COLO668 (cell line): Measurements from ENCODE around the gene SOX15.

Experiments used
- DNase-seq: peaks from one replicate; lab custom pipeline; 2025; ENCODE audit not compliant: unreplicated experiment; lab: John Stamatoyannopoulos, UW

SOX15 gene

DNA sequence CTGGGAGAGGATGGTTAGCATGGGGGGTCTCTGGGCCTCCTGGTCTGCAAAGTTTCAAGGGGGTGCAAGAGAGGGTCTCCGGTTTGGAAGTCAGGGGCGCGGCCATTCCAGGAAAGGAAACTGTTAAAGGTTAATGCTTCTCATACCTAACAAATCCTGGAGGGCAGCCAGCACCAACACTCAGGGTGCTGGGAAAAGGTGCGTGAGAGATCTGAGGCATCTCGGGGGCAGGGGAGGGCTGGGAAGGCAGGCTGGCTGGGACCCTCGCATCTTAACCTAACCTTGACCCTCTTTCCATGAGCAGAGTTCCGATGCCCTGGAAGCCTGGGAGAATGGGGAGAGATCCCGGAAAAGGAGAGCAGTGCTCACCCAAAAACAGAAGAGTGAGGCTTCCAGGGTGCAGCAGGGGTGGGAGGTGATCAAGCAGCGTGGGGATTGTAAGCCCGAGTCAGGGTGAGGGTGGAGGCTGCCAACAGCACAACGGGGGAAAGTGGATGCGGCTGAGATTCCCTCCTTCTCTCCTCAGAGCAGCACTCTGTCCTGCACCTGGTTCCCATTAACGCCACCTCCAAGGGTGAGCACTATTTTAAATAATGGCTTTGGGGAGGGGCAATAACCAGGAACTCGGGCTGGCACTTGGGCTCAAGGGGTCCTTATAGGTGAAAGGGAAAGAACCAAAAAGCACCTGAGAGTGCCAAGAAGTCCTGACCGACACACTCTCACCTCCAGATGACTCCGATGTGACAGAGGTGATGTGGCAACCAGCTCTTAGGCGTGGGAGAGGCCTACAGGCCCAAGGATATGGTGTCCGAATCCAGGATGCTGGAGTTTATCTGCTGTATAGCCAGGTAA, 30.3 kb downstream of the SOX15 start:
- DNase-seq, result peak; percentile 15

DNA sequence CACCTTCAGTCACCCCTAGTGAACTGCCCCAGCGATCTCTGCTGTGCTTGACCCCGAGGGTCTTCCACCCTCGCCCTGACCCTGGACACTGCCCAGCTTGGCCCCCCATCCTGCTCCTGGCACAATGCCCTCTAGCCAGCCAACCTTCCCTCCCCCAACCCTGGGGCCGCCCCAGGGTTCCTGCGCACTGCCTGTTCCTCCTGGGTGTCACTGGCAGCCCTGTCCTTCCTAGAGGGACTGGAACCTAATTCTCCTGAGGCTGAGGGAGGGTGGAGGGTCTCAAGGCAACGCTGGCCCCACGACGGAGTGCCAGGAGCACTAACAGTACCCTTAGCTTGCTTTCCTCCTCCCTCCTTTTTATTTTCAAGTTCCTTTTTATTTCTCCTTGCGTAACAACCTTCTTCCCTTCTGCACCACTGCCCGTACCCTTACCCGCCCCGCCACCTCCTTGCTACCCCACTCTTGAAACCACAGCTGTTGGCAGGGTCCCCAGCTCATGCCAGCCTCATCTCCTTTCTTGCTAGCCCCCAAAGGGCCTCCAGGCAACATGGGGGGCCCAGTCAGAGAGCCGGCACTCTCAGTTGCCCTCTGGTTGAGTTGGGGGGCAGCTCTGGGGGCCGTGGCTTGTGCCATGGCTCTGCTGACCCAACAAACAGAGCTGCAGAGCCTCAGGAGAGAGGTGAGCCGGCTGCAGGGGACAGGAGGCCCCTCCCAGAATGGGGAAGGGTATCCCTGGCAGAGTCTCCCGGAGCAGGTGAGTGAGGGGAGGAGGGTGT, 31.2 kb downstream of the SOX15 start, which contains the start of gene TNFSF13:
TSS of gene TNFSF13 (plus strand) at position 207 of the 776 bp plus-strand sequence. CDS start at position 497, 290 bp downstream.
- peak; percentile 45 for DNase-seq

DNA sequence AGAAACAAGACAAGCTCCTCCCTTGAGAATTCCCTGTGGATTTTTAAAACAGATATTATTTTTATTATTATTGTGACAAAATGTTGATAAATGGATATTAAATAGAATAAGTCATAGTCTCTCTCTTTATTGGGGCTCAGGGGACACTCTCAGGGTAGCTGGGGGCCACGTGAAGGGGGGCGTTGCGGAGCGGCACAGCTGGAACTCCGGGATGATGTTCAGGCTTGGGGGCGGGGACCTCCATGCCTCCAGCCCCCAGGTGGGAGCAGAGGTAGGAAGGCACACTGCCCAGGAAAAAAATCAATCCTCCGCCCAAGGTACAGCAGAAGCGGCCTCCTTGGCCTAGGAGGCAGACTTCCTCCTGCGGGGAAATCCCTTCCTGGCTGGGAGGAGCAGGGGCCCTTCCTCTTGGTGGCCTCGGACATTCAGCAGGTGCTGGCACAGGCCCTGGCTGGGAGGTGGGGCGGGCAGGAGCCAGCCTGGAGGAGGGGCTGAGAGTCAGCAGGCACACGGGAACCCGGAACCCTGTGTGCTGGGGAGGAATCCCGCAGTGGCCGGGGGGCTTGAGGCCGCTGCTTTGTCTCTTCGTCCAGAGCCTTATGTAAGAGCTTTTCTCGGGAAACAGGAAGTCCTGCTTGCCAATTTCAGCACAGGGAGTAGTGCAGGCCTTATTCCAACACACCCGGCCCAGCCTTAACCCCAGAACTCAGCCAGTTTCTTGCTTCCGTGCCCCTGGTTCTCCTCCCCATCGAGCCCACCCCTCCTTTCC, 31.9 kb downstream of the SOX15 start:
- DNase-seq, result peak; percentile 80

DNA sequence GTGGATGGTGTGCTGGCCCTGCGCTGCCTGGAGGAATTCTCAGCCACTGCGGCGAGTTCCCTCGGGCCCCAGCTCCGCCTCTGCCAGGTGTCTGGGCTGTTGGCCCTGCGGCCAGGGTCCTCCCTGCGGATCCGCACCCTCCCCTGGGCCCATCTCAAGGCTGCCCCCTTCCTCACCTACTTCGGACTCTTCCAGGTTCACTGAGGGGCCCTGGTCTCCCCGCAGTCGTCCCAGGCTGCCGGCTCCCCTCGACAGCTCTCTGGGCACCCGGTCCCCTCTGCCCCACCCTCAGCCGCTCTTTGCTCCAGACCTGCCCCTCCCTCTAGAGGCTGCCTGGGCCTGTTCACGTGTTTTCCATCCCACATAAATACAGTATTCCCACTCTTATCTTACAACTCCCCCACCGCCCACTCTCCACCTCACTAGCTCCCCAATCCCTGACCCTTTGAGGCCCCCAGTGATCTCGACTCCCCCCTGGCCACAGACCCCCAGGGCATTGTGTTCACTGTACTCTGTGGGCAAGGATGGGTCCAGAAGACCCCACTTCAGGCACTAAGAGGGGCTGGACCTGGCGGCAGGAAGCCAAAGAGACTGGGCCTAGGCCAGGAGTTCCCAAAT, 32.6 kb downstream of the SOX15 start:
- no peak for DNase-seq

DNA sequence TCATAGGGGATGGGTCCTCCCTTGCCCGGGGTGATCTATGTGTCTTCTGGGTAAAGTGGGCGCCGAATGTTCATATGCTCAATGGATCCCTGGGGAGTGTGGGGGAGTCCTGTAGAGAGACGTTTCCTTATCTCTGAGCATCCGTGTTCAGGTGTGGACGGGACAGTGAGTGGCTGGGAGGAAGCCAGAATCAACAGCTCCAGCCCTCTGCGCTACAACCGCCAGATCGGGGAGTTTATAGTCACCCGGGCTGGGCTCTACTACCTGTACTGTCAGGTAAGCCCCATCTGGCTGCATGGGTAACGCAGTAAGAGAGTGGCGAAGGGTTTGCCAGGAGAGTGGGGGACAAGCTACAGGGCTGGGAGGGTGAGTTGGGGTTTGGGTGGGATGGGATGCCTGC, 33.3 kb downstream of the SOX15 start:
- DNase-seq, result no peak

DNA sequence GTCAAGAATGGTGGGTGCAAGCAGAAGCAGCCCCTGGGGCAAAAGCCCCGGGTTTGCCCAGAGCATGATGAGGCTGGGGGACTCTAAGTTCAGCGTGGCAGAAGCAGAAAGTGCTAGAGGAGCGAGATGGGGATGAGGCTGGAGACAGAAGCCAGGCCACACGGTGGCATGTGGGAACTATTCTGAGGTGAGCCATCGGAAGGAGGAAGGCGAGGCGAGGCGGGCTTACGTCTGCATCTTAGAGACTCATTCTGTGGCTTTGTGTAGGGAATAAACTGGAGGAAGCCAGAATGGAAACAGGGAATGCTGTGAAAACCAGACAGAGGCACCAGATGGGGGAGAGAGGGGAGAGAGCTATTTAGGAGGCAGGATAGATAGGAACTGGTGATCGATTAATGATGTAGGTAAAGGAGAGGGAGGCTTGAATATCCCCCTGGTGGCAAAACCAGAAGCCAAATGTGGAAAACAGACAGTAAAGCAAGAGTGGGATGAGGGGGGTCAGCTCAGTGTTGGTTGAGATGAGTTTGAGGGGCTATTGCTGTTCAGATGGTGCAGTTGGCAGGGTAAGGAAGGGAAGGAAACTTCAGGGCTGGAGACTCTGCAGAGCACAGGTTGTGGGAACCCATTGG, 34.5 kb downstream of the SOX15 start:
- no peak for DNase-seq

DNA sequence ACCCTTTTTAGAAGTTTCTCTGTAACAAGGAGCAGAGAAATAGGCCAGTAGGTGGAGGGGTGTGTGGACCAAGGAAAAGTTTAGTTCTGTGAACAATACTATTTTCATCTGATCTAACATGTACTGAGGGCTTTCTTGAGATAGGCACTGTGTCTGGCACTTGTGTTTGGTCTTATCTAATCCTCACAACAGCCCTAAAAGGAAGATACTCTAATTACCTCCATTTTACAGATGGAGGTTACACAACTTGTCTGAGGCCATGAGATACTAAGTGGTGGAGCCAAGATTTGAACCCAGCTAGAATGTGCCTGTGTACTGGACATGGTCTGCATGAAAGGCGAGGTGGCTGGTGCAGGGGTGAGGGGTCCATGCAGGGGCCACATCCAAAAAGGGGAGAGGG, 36.5 kb downstream of the SOX15 start:
- no peak for DNase-seq

DNA sequence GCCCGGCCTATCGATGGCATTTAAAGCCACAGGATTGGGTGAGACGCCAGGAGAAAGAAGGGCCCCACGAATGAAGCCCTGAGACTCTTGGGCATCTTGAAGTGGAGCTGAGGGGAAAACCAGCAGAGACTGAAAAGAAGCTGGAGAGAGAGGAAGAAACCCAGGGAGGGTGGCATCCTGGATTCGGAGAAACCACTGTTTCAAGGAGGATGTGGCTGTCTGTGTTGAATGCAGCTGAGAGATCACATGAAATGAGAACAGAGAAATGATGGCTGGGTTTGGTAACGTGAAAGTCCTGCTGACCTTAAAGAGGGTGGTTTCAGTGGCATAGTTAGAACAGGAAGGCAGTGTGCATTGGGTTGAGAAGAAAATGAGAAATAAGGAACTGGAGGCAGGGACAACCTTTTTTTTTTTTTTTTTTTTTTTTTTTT, 37.3 kb downstream of the SOX15 start:
- no peak for DNase-seq

DNA sequence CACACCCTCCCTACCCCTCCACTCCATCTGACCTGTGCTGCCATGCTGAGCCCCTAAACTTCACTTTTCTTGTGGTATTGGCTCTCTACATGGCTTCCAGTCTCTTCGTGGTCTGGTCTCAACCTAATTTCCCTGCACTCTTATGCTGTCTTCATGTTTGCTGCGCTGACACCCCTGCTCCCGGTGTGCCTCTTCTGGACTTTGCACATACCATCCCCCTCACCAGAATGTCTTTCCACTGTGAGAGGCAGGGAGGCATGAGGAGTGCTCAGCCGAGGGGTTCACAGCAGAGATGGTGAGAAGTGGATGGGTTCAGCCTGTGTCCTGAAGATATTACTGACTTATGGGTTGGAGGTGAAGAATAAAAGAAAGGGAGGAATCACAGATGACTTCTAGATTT, 38.5 kb downstream of the SOX15 start:
- DNase-seq, result no peak

DNA sequence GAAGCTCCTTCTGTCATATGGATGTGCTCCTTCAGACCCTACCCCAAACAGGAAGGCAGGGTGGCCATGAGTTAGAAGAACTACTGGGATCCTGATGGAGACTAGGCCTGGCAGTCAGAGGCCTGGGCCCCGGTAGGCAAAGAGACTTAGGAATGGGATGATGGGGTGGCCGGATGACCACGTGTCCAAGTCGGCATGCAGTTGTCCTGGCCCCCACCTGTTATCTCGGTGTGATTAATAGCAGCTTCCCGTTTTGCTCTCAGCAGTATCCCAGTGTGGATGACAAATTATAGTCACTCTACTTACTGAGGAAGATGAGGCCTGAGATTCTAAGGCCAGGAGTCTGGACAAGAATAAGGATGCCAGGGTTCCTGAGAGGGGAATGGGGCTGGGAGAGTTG, 39.5 kb downstream of the SOX15 start:
- no peak for DNase-seq

DNA sequence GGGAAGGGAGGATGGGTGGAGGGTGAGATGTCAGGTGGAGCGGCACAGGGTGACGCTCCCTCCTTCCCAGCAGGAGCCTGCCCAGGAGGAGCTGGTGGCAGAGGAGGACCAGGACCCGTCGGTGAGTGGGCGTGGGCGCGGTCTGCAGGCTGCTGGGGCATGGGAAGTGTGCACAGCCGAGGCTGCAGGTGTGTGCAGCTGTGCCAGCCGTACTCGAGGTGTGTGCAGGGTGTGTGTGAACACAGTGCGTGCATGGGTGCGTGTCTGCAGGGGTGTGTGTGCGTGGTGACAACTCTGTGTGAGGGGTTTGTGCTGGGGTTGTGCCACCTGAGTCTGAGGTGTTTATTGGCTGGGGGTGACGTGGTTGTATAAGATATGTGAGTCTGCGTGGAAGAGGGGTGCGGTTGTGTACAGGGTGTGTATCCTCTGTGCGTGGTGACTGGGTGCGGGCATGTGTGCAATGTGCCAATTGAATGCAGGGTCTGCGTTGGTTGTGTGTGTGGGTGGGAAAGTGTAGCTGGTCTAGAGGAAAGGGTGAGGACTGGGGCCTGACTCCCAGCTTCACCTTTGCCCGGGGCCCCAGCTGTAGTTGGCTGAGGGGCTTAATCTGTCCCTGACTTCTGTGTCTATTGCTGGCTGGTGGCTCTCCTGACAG, 40.4 kb downstream of the SOX15 start:
- peak; percentile 1 for DNase-seq

DNA sequence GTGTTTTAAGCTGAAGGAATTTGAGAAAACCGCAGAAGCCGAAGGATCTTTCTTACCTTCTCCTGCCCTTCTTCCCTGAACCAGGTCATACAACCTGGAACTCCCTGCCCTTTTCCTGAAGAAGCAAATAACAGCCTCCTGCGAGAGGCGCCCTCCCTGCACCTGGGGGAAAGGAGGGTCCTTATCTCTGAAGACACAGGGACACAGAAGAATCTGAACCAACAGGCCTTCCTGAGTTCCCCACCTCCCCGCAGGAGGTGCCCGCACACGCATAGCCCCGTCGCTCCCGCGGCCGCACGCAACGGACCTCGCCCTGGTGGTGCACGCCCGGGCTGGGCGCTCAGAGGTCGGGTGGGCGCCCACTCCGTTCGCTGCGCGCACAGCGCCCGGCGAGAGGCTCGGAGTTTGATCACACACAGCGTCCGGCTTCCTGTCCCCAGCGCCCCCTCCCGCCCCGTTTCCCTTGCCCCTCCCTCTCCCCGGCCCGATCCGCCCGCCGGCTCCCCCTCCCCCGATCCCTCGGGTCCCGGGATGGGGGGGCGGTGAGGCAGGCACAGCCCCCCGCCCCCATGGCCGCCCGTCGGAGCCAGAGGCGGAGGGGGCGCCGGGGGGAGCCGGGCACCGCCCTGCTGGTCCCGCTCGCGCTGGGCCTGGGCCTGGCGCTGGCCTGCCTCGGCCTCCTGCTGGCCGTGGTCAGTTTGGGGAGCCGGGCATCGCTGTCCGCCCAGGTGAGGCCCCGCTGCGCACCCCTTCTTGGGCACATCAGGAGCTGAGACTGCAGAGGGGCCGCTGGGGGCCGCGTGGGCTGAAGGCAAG, 41.1 kb downstream of the SOX15 start, which contains the start of gene TNFSF12:
TSS of gene TNFSF12 (plus strand) at position 474 of the 816 bp plus-strand sequence. CDS start at position 570, 96 bp downstream.
- no peak for DNase-seq

DNA sequence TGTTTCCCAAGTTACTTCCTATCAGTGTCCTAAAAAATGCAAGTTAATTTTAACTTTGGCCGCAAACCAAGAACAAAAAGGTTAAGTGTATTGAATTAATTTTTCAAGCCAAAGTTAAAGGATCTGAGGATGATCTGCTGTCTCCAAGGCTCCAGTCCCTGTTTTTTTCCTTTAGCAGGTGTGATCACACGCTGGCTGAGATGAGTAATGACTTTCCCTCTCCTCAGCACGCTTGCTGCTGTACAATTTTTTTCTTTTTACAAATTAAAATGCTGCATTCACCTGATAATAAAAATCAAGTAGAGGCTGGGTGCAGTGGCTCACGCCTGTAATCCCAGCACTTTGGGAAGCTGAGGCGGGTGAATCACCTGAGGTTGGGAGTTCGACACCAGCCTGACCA, 45.0 kb downstream of the SOX15 start:
- no peak for DNase-seq

DNA sequence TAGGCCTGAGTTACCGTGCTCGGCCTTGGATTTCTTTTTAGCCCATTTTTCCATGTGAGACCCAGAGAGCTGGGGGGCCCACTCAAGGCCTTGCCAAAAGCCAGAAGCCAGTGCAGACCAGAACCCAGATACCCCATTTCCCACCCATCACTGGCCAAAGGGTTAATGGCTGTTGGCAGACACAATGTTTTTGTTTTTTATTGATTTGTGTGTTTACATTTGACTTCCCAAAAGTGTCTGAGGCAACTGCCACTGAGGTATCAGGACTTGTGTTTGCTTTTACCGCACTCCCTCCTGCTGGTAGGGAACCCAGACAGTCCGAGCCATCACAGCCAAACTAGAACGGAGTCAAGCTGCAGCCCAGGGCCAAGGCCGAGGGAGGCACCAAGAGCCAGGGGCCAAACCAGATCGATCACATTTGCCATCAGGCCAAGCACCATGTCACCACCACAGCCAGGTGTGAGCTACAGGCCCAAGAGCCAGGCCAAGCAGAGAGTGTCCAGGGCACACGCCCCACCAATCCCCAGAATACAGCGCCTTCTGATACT, 48.7 kb downstream of the SOX15 start:
- no peak for DNase-seq

DNA sequence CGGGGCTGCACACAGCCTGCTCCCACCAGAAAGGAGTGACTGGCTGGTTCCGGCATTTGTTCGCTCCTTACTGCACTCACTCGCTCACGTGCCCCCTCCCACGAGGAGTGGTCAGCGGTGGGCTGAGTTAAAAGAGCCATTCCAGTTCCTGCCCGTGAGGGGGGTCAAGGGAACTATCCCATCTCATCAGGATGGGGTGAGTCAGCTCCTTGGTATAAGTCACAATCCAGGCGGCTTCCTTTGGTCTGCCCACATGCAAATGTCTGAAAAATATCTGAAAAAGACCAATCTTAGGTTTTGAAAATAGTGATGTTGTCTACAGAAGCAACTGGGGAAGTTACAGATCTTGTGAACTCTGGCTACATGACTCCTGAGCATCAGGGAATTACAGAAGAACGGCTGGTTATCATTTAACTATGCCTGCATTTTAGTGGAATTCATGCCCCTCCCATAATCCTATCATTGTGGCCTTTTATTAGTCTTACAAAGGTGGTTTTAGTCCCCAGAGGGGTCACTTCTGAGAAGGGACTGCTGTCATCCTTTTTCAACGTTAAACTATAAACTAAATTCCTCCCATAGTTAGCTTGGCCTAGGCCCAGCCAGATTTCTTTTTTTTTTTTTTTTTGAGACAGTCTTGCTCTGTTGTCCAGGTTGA, 50.9 kb downstream of the SOX15 start:
- no peak for DNase-seq
